IPS-11a (cell line): Measurements from ENCODE around the gene FAM83E.
"Not testable (repeated sequence)": the region's sequence is repeated elsewhere in the genome, so short reads cannot be mapped to it uniquely, and the experiment has no call there.

Experiments
- H3K4me3 ChIP-seq: one replicate; pipeline ENCODE4 v1.5.1; 2013; ENCODE audit warnings: low read depth, low read length, control low read depth

FAM83E gene

GRCh38 chr19:48614436-48615230, at the start of gene FAM83E:
FAM83E (minus strand) TSS chr19:48615076; CDS start chr19:48613372, 1,704 bp downstream.
- no peak within 1 kb of the TSS for H3K4me3 ChIP-seq

GRCh38 chr19:48664476-48664875, 49.6 kb upstream of the FAM83E start:
- H3K4me3 ChIP-seq, result no peak overlapping the region

GRCh38 chr19:48663667-48664066, 48.8 kb upstream of the FAM83E start:
- H3K4me3 ChIP-seq, result no peak overlapping the region

GRCh38 chr19:48661711-48662090, 46.8 kb upstream of the FAM83E start:
- H3K4me3 ChIP-seq, result no peak overlapping the region

- no peak overlapping the region for H3K4me3 ChIP-seq
These were observed 46.2 kb upstream of the FAM83E start for GRCh38 chr19:48660852-48661710.

- no peak overlapping the region for H3K4me3 ChIP-seq
These were observed 44.9 kb upstream of the FAM83E start for GRCh38 chr19:48659768-48660167.

GRCh38 chr19:48658483-48658882, 43.6 kb upstream of the FAM83E start:
- H3K4me3 ChIP-seq, result no peak overlapping the region

- not testable (repeated sequence) for H3K4me3 ChIP-seq
These were observed 43.0 kb upstream of the FAM83E start for GRCh38 chr19:48657828-48658227.

GRCh38 chr19:48656840-48657474, 42.1 kb upstream of the FAM83E start:
- no peak overlapping the region for H3K4me3 ChIP-seq

GRCh38 chr19:48654299-48655059, 39.6 kb upstream of the FAM83E start:
- no peak overlapping the region for H3K4me3 ChIP-seq

GRCh38 chr19:48651683-48652048, 36.8 kb upstream of the FAM83E start:
- H3K4me3 ChIP-seq, result no peak overlapping the region

- H3K4me3 ChIP-seq, result no peak overlapping the region
These were observed 36.3 kb upstream of the FAM83E start for GRCh38 chr19:48650974-48651682.

- no peak overlapping the region for H3K4me3 ChIP-seq
These were observed 33.3 kb upstream of the FAM83E start for GRCh38 chr19:48648134-48648533.

GRCh38 chr19:48646722-48647216, 31.9 kb upstream of the FAM83E start:
- no peak overlapping the region for H3K4me3 ChIP-seq

- H3K4me3 ChIP-seq, result peak within 1 kb of the TSS; percentile 69
These were observed 31.3 kb upstream of the FAM83E start, which contains the start of gene CA11 for GRCh38 chr19:48646001-48646721. CA11 (minus strand) TSS chr19:48646187; CDS start chr19:48645632, 555 bp downstream.

- H3K4me3 ChIP-seq, result peak overlapping the region; percentile 69
These were observed 30.7 kb upstream of the FAM83E start for GRCh38 chr19:48645620-48646000.

GRCh38 chr19:48644839-48645619, 30.2 kb upstream of the FAM83E start:
- H3K4me3 ChIP-seq, result peak overlapping the region; percentile 69

- H3K4me3 ChIP-seq, result peak overlapping the region; percentile 69
These were observed 29.5 kb upstream of the FAM83E start for GRCh38 chr19:48644355-48644754.
